MM.1S (cell line): ENCODE data around the gene GMPS.

ENCODE experiments used
- CTCF ChIP-seq: fragments of 300-600 bp; sonication (generic); IDR thresholded peaks from 2 replicates; pipeline ENCODE4 v1.5.1; 2016; ENCODE audit warnings: antibody characterized with exemption, low read length, mixed read lengths
- EZH2 ChIP-seq: fragments of 300-600 bp; sonication (generic); optimal IDR thresholded peaks from 2 replicates; pipeline ENCODE3; 2017; ENCODE audit warnings: low read depth, mild to moderate bottlenecking, antibody characterized with exemption, low read length, mixed read lengths
- EZH2phosphoT487 ChIP-seq: fragments of 300-600 bp; sonication (generic); IDR thresholded peaks from 2 replicates; pipeline ENCODE4 v1.6.1; 2018; ENCODE audit warnings: antibody characterized with exemption, low read length

GRCh38 chr3:155872904-155873646 lies 2.6 kb downstream of the GMPS start:
- TF ChIP-seq CTCF = no peak
- no peak for TF ChIP-seq EZH2
- no peak for TF ChIP-seq EZH2phosphoT487
